ENCODE measurements around the gene GPRIN2. TPM values are rescaled to one million over a fixed set of nuclear protein-coding genes. Genes with fewer than 3 reads are reported as not detected.

GPRIN2 gene
- polyA plus RNA-seq, 1 donor from 2014 or later: 7.1 TPM

DNA sequence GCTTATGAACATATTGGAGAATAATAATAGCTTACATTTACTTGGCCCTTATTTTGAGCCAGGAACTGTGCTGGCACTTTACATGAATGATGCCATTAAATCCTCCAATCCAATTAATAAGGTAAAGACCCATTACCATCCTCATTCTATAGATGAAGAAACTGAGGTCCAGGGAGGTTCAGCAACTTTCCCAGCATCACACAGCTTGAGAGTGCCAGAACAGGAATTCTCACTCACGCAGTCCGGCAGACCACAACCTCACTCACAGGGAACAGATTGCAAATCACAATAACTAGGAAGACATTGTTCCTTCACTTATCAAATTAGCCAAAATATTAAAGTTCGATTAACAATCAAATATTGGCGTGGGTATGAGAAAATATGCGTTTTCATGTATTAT lies 18.3 kb downstream of the GPRIN2 start:
- Histone ChIP-seq H3K27me3 (ENCODE audit: insufficient read depth, low read depth, low read length) (no peaks in the 10 kb centered on the region), H4K20me1 (ENCODE audit: insufficient read depth) (no peaks in the 10 kb centered on the region), H3K36me3 (ENCODE audit: insufficient read depth, low read length) (no peaks in the 10 kb centered on the region), H3K9me3 (ENCODE audit: low read length) (no peaks in the 10 kb centered on the region), H3K79me2 (replicated peaks; ENCODE audit: insufficient read depth, low read length) (no peaks in the 10 kb centered on the region), H3K27ac (ENCODE audit: low read length) (no peak overlapping the region), H2AFZ (ENCODE audit: low read depth, low read length) (no peak overlapping the region), H3K4me3 (ENCODE audit: low read length) (no peak overlapping the region), H3K4me2 (ENCODE audit: low read length) (no peak overlapping the region), H3K9ac (ENCODE audit: low read length) (no peak overlapping the region), H3K9me2 (ENCODE audit: insufficient read depth, low read length) (no peaks in the 10 kb centered on the region), H3F3A (ENCODE audit: insufficient read depth, low read length, poor library complexity, severe bottlenecking) (no peaks in the 10 kb centered on the region)
- TF ChIP-seq, protein P1, sequence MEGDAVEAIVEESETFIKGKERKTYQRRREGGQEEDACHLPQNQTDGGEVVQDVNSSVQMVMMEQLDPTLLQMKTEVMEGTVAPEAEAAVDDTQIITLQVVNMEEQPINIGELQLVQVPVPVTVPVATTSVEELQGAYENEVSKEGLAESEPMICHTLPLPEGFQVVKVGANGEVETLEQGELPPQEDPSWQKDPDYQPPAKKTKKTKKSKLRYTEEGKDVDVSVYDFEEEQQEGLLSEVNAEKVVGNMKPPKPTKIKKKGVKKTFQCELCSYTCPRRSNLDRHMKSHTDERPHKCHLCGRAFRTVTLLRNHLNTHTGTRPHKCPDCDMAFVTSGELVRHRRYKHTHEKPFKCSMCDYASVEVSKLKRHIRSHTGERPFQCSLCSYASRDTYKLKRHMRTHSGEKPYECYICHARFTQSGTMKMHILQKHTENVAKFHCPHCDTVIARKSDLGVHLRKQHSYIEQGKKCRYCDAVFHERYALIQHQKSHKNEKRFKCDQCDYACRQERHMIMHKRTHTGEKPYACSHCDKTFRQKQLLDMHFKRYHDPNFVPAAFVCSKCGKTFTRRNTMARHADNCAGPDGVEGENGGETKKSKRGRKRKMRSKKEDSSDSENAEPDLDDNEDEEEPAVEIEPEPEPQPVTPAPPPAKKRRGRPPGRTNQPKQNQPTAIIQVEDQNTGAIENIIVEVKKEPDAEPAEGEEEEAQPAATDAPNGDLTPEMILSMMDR (IDR thresholded peaks at IDR 0.05; ENCODE audit: poor library complexity, severe bottlenecking): no peak
- no peak for TF ChIP-seq EZH2 (IDR thresholded peaks at IDR 0.05; ENCODE audit: borderline replicate concordance, insufficient read depth, low read length, poor library complexity, severe bottlenecking)
- no peak for TF ChIP-seq SMC3 (conservative IDR thresholded peaks at IDR 0.05; ENCODE audit: poor library complexity)
- TF ChIP-seq RAD21 (conservative IDR thresholded peaks at IDR 0.05): no peak
- TF ChIP-seq, protein P2, sequence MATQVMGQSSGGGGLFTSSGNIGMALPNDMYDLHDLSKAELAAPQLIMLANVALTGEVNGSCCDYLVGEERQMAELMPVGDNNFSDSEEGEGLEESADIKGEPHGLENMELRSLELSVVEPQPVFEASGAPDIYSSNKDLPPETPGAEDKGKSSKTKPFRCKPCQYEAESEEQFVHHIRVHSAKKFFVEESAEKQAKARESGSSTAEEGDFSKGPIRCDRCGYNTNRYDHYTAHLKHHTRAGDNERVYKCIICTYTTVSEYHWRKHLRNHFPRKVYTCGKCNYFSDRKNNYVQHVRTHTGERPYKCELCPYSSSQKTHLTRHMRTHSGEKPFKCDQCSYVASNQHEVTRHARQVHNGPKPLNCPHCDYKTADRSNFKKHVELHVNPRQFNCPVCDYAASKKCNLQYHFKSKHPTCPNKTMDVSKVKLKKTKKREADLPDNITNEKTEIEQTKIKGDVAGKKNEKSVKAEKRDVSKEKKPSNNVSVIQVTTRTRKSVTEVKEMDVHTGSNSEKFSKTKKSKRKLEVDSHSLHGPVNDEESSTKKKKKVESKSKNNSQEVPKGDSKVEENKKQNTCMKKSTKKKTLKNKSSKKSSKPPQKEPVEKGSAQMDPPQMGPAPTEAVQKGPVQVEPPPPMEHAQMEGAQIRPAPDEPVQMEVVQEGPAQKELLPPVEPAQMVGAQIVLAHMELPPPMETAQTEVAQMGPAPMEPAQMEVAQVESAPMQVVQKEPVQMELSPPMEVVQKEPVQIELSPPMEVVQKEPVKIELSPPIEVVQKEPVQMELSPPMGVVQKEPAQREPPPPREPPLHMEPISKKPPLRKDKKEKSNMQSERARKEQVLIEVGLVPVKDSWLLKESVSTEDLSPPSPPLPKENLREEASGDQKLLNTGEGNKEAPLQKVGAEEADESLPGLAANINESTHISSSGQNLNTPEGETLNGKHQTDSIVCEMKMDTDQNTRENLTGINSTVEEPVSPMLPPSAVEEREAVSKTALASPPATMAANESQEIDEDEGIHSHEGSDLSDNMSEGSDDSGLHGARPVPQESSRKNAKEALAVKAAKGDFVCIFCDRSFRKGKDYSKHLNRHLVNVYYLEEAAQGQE (IDR thresholded peaks at IDR 0.05; ENCODE audit: borderline replicate concordance): no peak
- no peak for TF ChIP-seq POLR2AphosphoS5 (IDR thresholded peaks at IDR 0.05)

DNA sequence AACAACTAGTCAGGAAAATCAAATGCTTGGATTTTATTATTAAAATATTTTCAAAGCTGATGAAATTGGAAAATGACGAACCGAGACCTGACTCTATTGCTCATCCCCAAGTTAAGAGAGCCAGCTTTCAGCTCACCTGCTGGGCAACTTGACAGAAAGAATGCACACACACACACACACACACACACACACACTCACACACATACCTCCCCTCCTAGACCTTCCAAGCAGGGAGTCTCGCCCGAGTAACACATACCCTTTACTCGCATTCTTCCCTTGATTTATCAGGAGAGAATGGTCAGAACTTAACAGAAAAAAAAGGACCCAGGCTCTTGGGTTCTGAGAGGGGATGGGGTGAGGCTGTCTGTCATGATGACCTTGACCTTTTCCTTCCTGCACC lies 19.1 kb downstream of the GPRIN2 start:
- Histone ChIP-seq H4K20me1 (ENCODE audit: insufficient read depth) (no peaks in the 10 kb centered on the region), H3K9me3 (ENCODE audit: low read length) (no peaks in the 10 kb centered on the region), H3K9me2 (ENCODE audit: insufficient read depth, low read length) (no peaks in the 10 kb centered on the region), H3K27ac (ENCODE audit: low read length) (no peak overlapping the region), H2AFZ (ENCODE audit: low read depth, low read length) (no peak overlapping the region), H3K79me2 (replicated peaks; ENCODE audit: insufficient read depth, low read length) (no peaks in the 10 kb centered on the region), H3K9ac (ENCODE audit: low read length) (no peak overlapping the region), H3K36me3 (ENCODE audit: insufficient read depth, low read length) (no peaks in the 10 kb centered on the region), H3K27me3 (ENCODE audit: insufficient read depth, low read depth, low read length) (no peaks in the 10 kb centered on the region), H3F3A (ENCODE audit: insufficient read depth, low read length, poor library complexity, severe bottlenecking) (no peaks in the 10 kb centered on the region), H3K4me2 (ENCODE audit: low read length) (no peak overlapping the region), H3K4me3 (ENCODE audit: low read length) (no peak overlapping the region)
- TF ChIP-seq EP300 (conservative IDR thresholded peaks at IDR 0.05; ENCODE audit: poor library complexity, severe bottlenecking): no peak
- TF ChIP-seq EZH2 (IDR thresholded peaks at IDR 0.05; ENCODE audit: borderline replicate concordance, insufficient read depth, low read length, poor library complexity, severe bottlenecking): no peak
- TF ChIP-seq, protein P2 (IDR thresholded peaks at IDR 0.05; ENCODE audit: borderline replicate concordance): no peak
- TF ChIP-seq POLR2AphosphoS5 (IDR thresholded peaks at IDR 0.05): no peak

All from neural cell (in vitro differentiated cells).